Measurements from ENCODE around the gene GPD1L.

- TF ChIP-seq CTCF (IDR thresholded peaks at IDR 0.05; ENCODE audit: poor library complexity, severe bottlenecking) (no peak), MXI1 (conservative IDR thresholded peaks at IDR 0.05; ENCODE audit: poor library complexity, severe bottlenecking) (no peak), RAD21 (conservative IDR thresholded peaks at IDR 0.05) (no peak), POLR2AphosphoS5 (IDR thresholded peaks at IDR 0.05) (no peak), EZH2 (IDR thresholded peaks at IDR 0.05; ENCODE audit: borderline replicate concordance, insufficient read depth, low read length, poor library complexity, severe bottlenecking) (no peak), TAF1 (IDR thresholded peaks at IDR 0.05; ENCODE audit: low read depth) (no peak), EP300 (conservative IDR thresholded peaks at IDR 0.05; ENCODE audit: poor library complexity, severe bottlenecking) (no peak), REST (IDR thresholded peaks at IDR 0.05; ENCODE audit: borderline replicate concordance) (no peak)
Measured at GRCh38 chr3:32147509-32147908, 41.1 kb downstream of the GPD1L start.
